Ishikawa (cell line): ENCODE results near the gene PLPP4.
A peak's percentile ranks its signal among the peaks of the same experiment; 100 is the strongest.

Source experiments
- CEBPB ChIP-seq: IDR thresholded peaks from 2 replicates; pipeline ENCODE4 v1.6.1; 2012
- CREB1 ChIP-seq: IDR thresholded peaks from 2 replicates; pipeline ENCODE4 v1.6.1; 2012; ENCODE audit warnings: low read depth
- EGR1 ChIP-seq: IDR thresholded peaks from 2 replicates; pipeline ENCODE4 v1.6.1; 2012
- EP300 ChIP-seq: IDR thresholded peaks from 2 replicates; pipeline ENCODE4 v1.6.1; 2012; ENCODE audit warnings: borderline replicate concordance
- FOXM1 ChIP-seq: IDR thresholded peaks from 2 replicates; pipeline ENCODE4 v1.6.1; 2012; ENCODE audit warnings: low read depth, borderline replicate concordance
- MAX ChIP-seq: IDR thresholded peaks from 2 replicates; pipeline ENCODE4 v1.6.1; 2012
- NFIC ChIP-seq: IDR thresholded peaks from 2 replicates; pipeline ENCODE4 v1.6.1; 2012
- RAD21 ChIP-seq: IDR thresholded peaks from 2 replicates; pipeline ENCODE4 v1.6.1; 2012; ENCODE audit warnings: low read depth
- TAF1 ChIP-seq: IDR thresholded peaks from 2 replicates; pipeline ENCODE4 v1.6.1; 2012; ENCODE audit warnings: low read depth, mild to moderate bottlenecking
- TCF12 ChIP-seq: IDR thresholded peaks from 2 replicates; pipeline ENCODE4 v1.6.1; 2012; ENCODE audit warnings: low read depth
- TEAD4 ChIP-seq: IDR thresholded peaks from 2 replicates; pipeline ENCODE4 v1.6.1; 2012
- USF1 ChIP-seq: IDR thresholded peaks from 2 replicates; pipeline ENCODE4 v1.6.1; 2012
- YY1 ChIP-seq: IDR thresholded peaks from 2 replicates; pipeline ENCODE4 v1.6.1; 2012; ENCODE audit warnings: low read depth
- ZBTB7A ChIP-seq: IDR thresholded peaks from 2 replicates; pipeline ENCODE4 v1.6.1; 2012; ENCODE audit warnings: low read depth
- TF ChIP-seq, protein P1 (sequence below): IDR thresholded peaks from 2 replicates; pipeline ENCODE4 v1.6.1; 2012; ENCODE audit warnings: low read depth, mild to moderate bottlenecking

PLPP4 gene

DNA sequence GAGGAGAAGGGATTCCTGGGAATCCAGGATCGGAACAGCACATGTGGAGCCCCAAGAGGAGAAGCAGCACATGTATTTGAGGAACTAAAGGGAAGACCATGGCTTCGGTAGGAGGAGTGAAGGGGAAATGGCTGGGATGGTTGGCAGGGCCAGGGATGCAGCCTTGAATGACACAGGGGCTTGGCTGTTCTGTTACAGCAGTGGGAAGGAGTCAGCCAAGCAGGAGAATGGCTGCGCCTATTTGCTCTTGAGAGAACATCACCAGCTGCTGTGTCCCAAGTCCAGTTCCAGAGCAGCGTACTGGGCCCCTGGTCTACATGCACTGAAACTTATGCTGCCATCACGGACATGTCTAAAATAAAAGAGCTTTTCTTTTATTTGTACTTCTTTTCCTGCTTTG, 130.0 kb downstream of the PLPP4 start:
- TF ChIP-seq NFIC (no peak), USF1 (no peak), MAX (no peak)

- TF ChIP-seq USF1 (no peak), CEBPB (no peak), MAX (no peak), EGR1 (no peak), TEAD4 (no peak), TCF12 (no peak), FOXM1 (no peak), NFIC (no peak), EP300 (no peak), YY1 (no peak), CREB1 (no peak), RAD21 (no peak)
These were observed 131.3 kb downstream of the PLPP4 start for GRCh38 chr10:120588311-120588710.

- TF ChIP-seq TAF1 (no peak), MAX (no peak), USF1 (no peak), TCF12 (no peak), YY1 (no peak), FOXM1 (no peak), NFIC (no peak), RAD21 (no peak), CREB1 (no peak), ZBTB7A (no peak), TEAD4 (no peak), EP300 (no peak)
These were observed 136.7 kb downstream of the PLPP4 start for GRCh38 chr10:120593693-120594092.

DNA sequence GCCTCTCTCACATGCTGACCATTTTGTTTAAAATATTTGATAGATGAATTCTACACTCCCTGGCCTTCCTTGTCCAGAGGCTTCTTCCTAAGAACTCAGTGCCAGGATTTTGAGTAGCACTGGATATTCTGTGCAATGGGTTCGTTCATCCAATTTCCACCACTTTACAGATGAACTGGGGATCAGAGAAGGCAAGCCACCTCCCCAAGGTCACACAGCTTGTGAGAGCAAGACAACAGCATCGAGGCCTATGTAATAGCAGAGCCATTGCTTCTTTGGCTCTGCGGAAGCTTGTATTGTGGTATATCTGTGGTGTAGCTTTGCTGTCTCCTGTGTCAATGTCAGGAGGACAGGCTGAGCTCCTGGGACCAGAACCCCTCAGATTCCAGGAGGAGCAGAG, 140.9 kb downstream of the PLPP4 start:
- TF ChIP-seq USF1 (no peak), MAX (no peak), TAF1 (no peak), EP300 (no peak), NFIC (no peak), ZBTB7A (no peak), CREB1 (no peak), TCF12 (no peak), CEBPB (no peak), FOXM1 (no peak), YY1 (no peak), EGR1 (no peak), TEAD4 (no peak), RAD21 (no peak)
- TF ChIP-seq, protein P1, sequence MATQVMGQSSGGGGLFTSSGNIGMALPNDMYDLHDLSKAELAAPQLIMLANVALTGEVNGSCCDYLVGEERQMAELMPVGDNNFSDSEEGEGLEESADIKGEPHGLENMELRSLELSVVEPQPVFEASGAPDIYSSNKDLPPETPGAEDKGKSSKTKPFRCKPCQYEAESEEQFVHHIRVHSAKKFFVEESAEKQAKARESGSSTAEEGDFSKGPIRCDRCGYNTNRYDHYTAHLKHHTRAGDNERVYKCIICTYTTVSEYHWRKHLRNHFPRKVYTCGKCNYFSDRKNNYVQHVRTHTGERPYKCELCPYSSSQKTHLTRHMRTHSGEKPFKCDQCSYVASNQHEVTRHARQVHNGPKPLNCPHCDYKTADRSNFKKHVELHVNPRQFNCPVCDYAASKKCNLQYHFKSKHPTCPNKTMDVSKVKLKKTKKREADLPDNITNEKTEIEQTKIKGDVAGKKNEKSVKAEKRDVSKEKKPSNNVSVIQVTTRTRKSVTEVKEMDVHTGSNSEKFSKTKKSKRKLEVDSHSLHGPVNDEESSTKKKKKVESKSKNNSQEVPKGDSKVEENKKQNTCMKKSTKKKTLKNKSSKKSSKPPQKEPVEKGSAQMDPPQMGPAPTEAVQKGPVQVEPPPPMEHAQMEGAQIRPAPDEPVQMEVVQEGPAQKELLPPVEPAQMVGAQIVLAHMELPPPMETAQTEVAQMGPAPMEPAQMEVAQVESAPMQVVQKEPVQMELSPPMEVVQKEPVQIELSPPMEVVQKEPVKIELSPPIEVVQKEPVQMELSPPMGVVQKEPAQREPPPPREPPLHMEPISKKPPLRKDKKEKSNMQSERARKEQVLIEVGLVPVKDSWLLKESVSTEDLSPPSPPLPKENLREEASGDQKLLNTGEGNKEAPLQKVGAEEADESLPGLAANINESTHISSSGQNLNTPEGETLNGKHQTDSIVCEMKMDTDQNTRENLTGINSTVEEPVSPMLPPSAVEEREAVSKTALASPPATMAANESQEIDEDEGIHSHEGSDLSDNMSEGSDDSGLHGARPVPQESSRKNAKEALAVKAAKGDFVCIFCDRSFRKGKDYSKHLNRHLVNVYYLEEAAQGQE = no peak

- TF ChIP-seq USF1 (no peak), RAD21 (peak; percentile 14; the same call in 1 of the 2 replicates)
These were observed 141.4 kb downstream of the PLPP4 start for GRCh38 chr10:120598386-120598785.

DNA sequence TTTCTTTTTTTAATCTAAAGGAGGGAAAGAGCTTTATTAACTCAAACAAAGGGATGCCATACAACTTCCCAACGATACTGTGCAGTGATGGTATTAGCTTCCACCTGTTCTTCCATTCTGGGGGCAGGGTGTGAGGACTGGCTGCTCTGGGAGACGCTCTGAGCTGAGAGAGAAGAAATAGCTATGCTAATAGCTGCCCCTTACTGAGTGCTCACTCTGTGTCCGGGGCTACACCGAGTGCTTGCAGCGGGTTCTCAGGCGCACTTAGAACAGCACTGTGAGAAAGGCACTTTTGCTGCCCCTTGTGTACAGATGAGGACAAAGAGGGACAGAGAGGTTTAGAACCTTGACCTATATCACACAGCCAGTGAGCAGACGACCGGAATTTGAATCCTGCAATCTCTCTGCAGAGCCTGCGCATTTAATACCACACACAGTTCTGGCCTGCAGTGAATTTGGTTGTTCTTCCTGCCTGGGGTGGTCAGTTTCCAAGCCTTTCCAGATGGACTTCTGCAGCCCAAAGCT, 142.2 kb downstream of the PLPP4 start:
- TF ChIP-seq TAF1 (no peak), USF1 (no peak), RAD21 (no peak), TCF12 (no peak), NFIC (no peak), TEAD4 (no peak), YY1 (no peak), EP300 (no peak), MAX (no peak), CREB1 (no peak), FOXM1 (no peak), EGR1 (no peak), CEBPB (no peak), ZBTB7A (no peak)
- TF ChIP-seq, protein P1 = no peak
